Sciatic nerve (tissue), 2 donors: Measurements from ENCODE around the gene STK40. TPM values are rescaled to one million over a fixed set of nuclear protein-coding genes. Genes with fewer than 3 reads are reported as not detected.

Experiments used
- ATAC-seq: fragments of 200-7000 bp; cut with Tn5 transposase; one replicate; pipeline ENCODE4 v1.9.1; 2020; ENCODE audit warnings: mild to moderate bottlenecking, moderate library complexity
- DNase-seq: peaks from one replicate; pipeline ENCODE4 v3.0.0-alpha.2; 2020; ENCODE audit warnings: low spot score
- intact Hi-C: fragments of 100-400 bp; cut with DNase I; formaldehyde crosslinking; loops from one replicate; pipeline ENCODE4 v1.14.2; 2022
- total RNA-seq: library from RNA; stranded (reverse); fragmentation: NEBNext Ultra II Directional; extraction: Animal tissue kit (Norgen Biotek cat#: 25700); gene quantifications from one replicate; pipeline ENCODE4 v1.2.1, GENCODE V29; 2021
- donor health status: DM: no; HTN: no; CAD: no.
- donor health status: DM: no; HTN: no; CAD: no.

STK40 gene
- total RNA-seq, 1 donor from 2014 or later, result 47.2 TPM

- intact Hi-C loops, result no loop called here
- DNase-seq (peak; percentile 79), ATAC-seq (peak; percentile 50)
Observed at GRCh38 chr1:36400825-36401601, 15.3 kb upstream of the STK40 start.

DNA sequence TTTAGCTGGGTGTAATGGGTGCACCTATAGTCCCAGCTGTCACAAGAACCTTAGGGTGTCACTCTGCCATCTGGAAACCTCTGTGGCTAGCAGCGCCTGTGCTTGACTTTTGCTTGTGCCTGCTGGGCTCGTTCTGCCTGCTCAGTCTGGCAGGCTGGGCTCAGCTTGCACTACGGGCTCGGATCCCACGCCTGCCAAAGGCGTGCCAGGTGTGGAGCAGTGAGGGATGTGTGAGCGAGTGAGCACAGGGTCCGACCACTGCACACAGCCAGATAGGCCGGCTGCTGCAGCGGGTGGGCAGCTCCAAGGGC is 14.7 kb upstream of the STK40 start:
- no peak for DNase-seq
- ATAC-seq, result no peak
- intact Hi-C loops, result no loop called here

GRCh38 chr1:36398370-36398977 is 12.8 kb upstream of the STK40 start:
- ATAC-seq, result no peak
- DNase-seq, result no peak
- intact Hi-C loops, result no loop called here

- DNase-seq (peak; percentile 97), ATAC-seq (peak; percentile 97)
- intact Hi-C loops, result no loop called here
Observed at GRCh38 chr1:36397378-36398230, 11.9 kb upstream of the STK40 start, which contains the start of gene LSM10. Gene LSM10 (minus strand): TSS chr1:36397908. CDS start chr1:36394129, 3,779 bp downstream.

DNA sequence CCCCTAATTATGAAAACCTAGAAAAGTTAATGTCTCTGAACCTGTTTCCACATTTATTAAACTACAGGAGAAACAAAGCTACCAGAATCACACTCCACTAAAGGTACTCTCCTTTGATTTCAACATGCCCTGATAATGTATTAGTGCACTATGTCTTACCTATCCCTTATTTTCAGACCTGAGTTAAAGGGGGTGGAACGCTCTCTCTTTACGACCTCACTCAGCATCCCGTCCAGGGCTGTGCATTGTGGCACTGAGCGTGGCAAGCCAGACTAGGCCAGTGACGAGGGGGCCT is 11.3 kb upstream of the STK40 start:
- intact Hi-C loops, result no loop called here
- DNase-seq, result no peak
- ATAC-seq, result peak; percentile 63

GRCh38 chr1:36396359-36396758 is 10.6 kb upstream of the STK40 start:
- no peak for ATAC-seq
- intact Hi-C loops, result no loop called here
- DNase-seq, result no peak

- intact Hi-C loops, result no loop called here
- ATAC-seq (no peak), DNase-seq (no peak)
Observed at GRCh38 chr1:36393686-36394085, 8.0 kb upstream of the STK40 start.

GRCh38 chr1:36392836-36393235 is 7.1 kb upstream of the STK40 start:
- intact Hi-C loops, result no loop called here
- DNase-seq (no peak), ATAC-seq (no peak)

GRCh38 chr1:36391271-36391670 is 5.5 kb upstream of the STK40 start:
- intact Hi-C loops, result no loop called here
- no peak for ATAC-seq

DNA sequence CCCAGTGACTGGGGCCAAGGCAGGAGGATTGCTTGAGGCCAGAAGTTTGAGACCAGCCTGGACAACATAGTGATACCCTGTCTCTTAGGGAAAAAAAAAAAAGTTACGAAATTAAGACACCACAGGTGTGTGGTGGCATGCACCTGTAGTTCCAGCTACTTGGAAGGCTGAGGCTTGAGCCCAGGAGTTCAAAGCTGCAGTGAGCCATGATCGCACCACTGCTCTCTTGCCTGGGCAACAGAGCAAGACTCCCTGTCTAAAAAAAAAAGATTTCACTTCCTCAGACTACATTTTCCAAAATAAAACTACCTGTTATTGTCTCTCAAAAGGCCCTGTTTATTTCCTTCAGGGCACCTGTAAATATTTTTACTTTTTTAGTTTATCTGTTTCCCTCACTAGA is 4.7 kb upstream of the STK40 start:
- intact Hi-C loops, result no loop called here
- ATAC-seq (no peak), DNase-seq (no peak)

More at GRCh38 chr1:36391271-36391670, 5.5 kb upstream of the STK40 start:
- DNase-seq, result peak; percentile 49

DNA sequence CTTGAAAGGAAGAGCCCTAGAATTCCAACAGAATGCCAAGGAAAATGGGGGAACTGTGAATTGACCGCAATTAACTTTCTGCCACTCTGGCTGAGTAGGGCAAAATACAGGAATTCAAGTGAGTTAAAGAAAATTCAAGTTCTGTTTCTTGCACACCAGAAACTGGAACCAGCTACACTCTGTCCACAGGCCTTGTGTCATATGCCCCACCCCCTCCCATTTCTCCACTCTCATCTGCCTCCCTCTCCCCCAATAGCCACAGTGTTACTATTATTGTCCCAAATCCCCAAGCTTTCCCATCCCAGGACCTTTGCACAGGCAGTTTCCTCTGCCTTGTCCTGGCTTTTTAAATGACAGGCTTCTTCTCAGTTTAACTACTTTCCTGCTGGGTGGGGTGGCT is 4.3 kb upstream of the STK40 start:
- DNase-seq (no peak), ATAC-seq (no peak)
- intact Hi-C loops, result no loop called here

- ATAC-seq (no peak), DNase-seq (no peak)
- intact Hi-C loops, result no loop called here
Observed at GRCh38 chr1:36389261-36389660, 3.5 kb upstream of the STK40 start.

- peak; percentile 62 for DNase-seq
- ATAC-seq, result peak; percentile 44
Observed at GRCh38 chr1:36387141-36387949, 1.6 kb upstream of the STK40 start.

DNA sequence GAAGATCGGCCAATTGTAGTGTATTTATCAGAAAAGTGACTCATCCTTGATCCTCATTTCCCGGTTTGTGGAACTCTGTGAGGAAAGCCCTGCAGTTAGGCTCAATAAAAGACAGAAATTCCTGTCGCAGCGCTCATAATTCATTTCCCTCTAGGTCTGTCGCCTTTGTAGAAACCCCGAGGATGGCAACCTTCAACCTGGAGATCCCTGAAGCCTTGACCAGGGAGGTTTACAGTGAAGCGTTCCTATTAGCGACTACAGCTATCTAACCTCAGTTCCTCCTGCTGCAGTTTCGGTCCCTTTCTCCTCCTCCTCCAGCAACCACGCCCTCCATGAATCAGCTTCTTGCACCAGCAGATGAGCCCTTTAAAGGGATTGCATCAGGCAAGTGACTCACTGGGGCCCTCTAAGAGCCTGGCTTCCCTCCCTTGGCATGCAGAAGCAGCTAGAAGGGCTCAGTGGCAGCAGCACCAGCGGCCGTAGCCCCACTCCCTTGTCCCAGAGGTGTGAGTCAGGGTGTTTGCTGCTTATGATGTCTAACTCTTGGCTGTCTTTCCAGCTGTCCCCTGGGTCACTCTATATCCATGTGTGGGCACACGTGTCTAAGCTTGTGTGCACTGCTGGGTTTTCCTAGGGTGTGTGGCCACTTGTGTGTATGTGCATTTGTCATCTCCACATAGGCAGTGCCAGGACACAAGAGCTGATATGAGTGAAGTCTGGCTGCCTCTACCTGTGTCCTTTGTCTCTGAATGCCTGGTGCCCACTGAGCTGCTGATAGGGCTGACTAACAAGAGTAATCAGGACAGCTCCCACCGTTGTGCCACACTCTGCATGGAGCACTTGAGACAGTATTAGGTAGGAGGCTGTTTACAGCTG is 779 bp upstream of the STK40 start:
- intact Hi-C loops, result no loop called here
- ATAC-seq, result peak; percentile 93
- peak; percentile 93 for DNase-seq

More at GRCh38 chr1:36387141-36387949, 1.6 kb upstream of the STK40 start:
- intact Hi-C loops, result no loop called here

DNA sequence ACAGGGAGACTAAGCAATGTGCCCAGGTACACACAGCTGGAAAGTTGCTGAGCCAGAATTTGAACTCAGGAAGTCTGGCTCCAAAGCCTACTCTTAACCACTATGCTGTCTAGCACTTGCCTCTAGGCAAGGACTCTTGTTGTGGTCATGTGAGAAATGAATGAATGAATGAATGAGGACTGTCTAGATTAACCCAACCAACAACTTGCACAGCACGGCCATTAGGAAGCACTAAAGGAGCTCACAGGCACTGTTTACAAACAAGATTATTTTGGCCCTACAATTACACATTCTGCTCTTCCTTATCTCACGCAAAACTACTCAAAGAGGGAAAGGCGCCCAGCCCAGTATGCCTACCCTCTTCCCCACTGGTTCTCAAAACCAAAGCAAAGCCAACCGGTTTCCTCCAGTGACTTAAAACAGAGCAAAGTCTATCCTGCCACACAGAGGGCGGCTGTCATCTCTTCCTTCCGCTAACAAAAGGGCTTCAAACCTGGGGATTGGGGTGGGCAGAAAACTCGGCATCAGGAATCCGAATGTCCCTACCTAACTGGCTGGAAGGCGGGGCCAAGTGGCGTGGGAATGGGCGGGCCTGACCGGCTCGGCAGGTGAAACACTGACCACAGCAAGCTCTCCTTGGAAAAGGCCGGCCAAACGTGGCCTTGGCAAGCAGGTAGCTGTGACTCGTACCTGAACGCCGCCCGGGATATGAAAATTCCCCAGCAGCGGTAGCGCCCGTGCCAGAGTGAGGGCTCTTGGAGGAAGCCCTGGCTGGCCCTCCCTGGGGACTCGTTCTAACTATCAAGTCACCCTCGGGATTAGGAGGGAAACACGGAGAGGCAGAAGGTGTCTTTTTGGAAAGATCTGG is 948 bp downstream of the STK40 start:
- ATAC-seq (no peak), DNase-seq (peak; percentile 75)
- intact Hi-C loops, result no loop called here

DNA sequence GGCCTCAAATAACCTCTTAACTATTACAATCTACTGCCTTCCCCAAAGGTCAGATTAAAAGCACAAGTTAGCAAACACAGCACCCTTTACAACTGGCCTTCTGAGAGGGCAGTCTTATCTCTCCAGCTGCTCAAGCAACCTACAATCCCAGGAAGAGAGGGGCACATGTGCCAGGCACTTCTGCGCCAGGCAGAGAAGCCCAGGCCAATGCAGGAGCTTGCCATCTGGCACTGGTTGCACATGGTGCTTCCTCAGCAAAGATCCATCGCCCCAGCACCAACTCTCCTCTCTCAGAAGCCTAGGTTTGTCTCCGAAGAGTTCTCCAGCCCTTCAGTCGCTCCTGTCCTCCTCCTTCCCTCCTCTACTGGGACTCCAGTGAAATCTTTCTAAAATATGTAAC is 2.5 kb downstream of the STK40 start:
- intact Hi-C loops, result no loop called here
- no peak for DNase-seq
- no peak for ATAC-seq

DNA sequence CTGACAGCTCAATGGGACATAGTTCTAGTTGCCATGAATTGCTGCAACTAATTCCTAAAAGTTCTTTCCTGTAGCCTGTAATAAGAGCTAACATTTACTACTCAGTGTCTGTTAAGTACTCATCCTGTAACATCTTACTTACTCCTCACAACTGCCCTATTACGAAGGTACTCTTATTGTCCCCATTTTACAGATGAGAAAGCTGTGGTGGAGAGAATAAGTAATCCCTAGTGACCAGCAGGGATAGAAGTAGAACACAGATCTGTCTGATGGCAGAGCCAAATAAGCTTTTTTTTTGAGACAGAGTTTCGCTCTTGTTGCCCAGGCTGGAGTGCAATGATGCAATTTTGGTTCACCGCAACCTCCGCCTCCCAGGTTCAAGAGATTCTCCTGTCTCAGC is 3.1 kb downstream of the STK40 start:
- no peak for ATAC-seq
- intact Hi-C loops, result no loop called here
- DNase-seq, result no peak
